ENCODE measurements around the gene FNIP2. TPM values are rescaled to one million over a fixed set of nuclear protein-coding genes. Genes with fewer than 3 reads are reported as not detected.
"Not testable (repeated sequence)": the region's sequence is repeated elsewhere in the genome, so short reads cannot be mapped to it uniquely, and the experiment has no call there.

Gene FNIP2
- total and polyA plus RNA-seq, 2 experiments from 2014 or later = 1.8 to 22.4 TPM

DNA sequence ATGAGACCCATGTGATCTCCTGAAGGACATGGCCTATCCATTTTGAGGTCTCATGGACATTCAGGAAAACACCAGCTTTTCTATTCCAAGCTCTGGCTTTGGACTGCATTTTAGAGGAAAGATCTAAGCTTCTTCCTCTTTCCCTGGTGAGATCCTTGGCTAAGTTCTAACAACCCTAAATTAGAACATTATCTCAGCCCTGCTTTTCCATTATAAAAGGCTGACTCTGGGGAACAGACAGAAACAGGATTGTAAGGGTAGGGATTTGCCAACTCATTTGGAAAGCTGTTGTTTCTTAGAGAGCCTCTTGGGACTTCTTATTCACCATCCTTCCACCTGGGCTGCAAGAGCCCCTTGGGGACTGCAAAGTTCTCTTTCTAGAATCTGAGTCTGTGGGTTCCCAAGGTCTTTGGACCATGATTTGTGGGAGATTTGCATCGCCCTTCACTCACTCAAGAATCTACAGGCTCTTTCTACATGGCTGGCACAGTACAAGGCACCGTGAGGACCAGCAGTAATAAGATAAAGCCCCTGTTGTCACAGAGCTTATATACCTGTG is 146.9 kb downstream of the FNIP2 start:
- H3K4me3 ChIP-seq = no peak overlapping the region
- no peak overlapping the region for H3K27ac ChIP-seq
- H3K4me2 ChIP-seq (ENCODE audit: unreplicated experiment) = no peak overlapping the region
- H2AFZ ChIP-seq = no peak overlapping the region
- TF ChIP-seq EZH2 (IDR thresholded peaks at IDR 0.05; ENCODE audit: insufficient read depth, poor library complexity, severe bottlenecking) (no peak), EZH2phosphoT487 (IDR thresholded peaks at IDR 0.05; ENCODE audit: insufficient read depth, low read depth) (no peak)
- H3K27me3 ChIP-seq (replicated peaks; ENCODE audit: insufficient read depth) = no peaks in the 10 kb centered on the region
- DNase-seq = no peak
- peaks cover 33% of the 10 kb centered on the region for H3K4me1 ChIP-seq (ENCODE audit: insufficient read depth)
- H3K9me2 ChIP-seq (ENCODE audit: insufficient read depth) = no peaks in the 10 kb centered on the region
- no peaks in the 10 kb centered on the region for H3K36me3 ChIP-seq (ENCODE audit: low read depth)
- no peaks in the 10 kb centered on the region for H3K79me2 ChIP-seq (ENCODE audit: insufficient read depth)
- in situ Hi-C loops (cut with MboI) = no loop called here
- H4K20me1 ChIP-seq (ENCODE audit: insufficient read depth) = no peaks in the 10 kb centered on the region
- no peaks in the 10 kb centered on the region for H3K9me3 ChIP-seq (ENCODE audit: low read depth)
- H3F3A ChIP-seq (ENCODE audit: insufficient read depth) = peaks cover 31% of the 10 kb centered on the region
- 97% methylated on average over 2 of the region's 2 CpGs for WGBS, 2 experiments (ENCODE audit: low coverage in 1 of 2, low lambda C conversion rate in 2 of 2, missing lambda C conversion rate in 2 of 2)
- no peak overlapping the region for H3K9ac ChIP-seq

DNA sequence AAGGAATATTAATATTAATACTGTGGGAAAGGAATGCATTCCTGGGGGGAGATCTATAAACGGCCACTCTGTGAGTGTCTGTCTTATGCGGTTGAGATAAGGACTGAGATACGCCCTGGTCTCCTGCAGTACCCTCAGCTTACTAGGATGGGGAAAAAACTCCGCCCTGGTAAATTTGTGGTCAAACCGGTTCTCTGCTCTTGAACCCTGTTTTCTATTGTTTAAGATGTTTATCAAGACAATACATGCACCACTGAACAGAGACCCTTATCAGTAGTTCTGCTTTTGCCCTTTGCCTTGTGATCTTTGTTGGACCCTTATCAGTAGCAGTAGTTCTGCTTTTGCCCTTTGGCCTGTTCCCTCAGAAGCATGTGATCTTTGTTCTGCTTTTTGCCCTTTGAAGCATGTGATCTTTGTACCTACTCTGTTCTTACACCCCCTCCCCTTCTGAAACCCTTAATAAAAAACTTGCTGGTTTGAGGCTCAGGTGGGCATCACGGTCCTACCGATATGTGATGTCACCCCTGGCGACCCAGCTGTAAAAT is 151.7 kb downstream of the FNIP2 start:
- H2AFZ ChIP-seq; in situ Hi-C loops (cut with MboI); H3K27me3 ChIP-seq (replicated peaks; ENCODE audit: insufficient read depth); H3K9me3 ChIP-seq (ENCODE audit: low read depth); H3K36me3 ChIP-seq (ENCODE audit: low read depth); H3F3A ChIP-seq (ENCODE audit: insufficient read depth); DNase-seq; H3K27ac ChIP-seq; H3K9me2 ChIP-seq (ENCODE audit: insufficient read depth); H4K20me1 ChIP-seq (ENCODE audit: insufficient read depth); H3K9ac ChIP-seq; H3K4me3 ChIP-seq; H3K4me2 ChIP-seq (ENCODE audit: unreplicated experiment); H3K79me2 ChIP-seq (ENCODE audit: insufficient read depth); H3K4me1 ChIP-seq (ENCODE audit: insufficient read depth): not testable (repeated sequence)
- WGBS, 2 experiments (ENCODE audit: low coverage in 1 of 2, low lambda C conversion rate in 2 of 2, missing lambda C conversion rate in 2 of 2) = 84 to 93% methylated on average over 8 of the region's 8 CpGs

DNA sequence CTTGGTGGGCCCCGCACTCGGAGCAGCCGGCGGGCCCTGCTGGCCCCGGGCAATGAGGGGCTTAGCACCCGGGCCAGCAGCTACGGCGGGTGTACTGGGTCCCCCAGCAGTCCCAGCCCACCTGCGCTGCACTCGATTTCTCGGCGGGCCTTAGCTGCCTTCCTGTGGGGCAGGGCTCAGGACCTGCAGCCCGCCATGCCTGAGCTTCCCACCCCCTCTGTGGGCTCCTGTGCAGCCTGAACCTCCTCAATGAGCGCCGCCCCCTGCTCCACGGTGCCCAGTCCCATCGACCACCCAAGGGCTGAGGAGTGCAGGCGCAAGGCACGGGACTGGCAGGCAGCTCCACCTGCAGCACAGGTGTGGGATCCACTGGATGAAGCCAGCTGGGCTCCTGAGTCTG is 158.9 kb downstream of the FNIP2 start:
- H3K9me2 ChIP-seq (ENCODE audit: insufficient read depth); H3F3A ChIP-seq (ENCODE audit: insufficient read depth); H3K27ac ChIP-seq; H3K27me3 ChIP-seq (replicated peaks; ENCODE audit: insufficient read depth); H3K79me2 ChIP-seq (ENCODE audit: insufficient read depth); H3K9ac ChIP-seq; H3K4me3 ChIP-seq; H3K4me2 ChIP-seq (ENCODE audit: unreplicated experiment); H4K20me1 ChIP-seq (ENCODE audit: insufficient read depth); DNase-seq; H3K9me3 ChIP-seq (ENCODE audit: low read depth); H2AFZ ChIP-seq; in situ Hi-C loops (cut with MboI); H3K36me3 ChIP-seq (ENCODE audit: low read depth); H3K4me1 ChIP-seq (ENCODE audit: insufficient read depth): not testable (repeated sequence)
- WGBS, 2 experiments (ENCODE audit: low coverage in 1 of 2, low lambda C conversion rate in 2 of 2, missing lambda C conversion rate in 2 of 2) = 91% methylated on average over 19 of the region's 19 CpGs

DNA sequence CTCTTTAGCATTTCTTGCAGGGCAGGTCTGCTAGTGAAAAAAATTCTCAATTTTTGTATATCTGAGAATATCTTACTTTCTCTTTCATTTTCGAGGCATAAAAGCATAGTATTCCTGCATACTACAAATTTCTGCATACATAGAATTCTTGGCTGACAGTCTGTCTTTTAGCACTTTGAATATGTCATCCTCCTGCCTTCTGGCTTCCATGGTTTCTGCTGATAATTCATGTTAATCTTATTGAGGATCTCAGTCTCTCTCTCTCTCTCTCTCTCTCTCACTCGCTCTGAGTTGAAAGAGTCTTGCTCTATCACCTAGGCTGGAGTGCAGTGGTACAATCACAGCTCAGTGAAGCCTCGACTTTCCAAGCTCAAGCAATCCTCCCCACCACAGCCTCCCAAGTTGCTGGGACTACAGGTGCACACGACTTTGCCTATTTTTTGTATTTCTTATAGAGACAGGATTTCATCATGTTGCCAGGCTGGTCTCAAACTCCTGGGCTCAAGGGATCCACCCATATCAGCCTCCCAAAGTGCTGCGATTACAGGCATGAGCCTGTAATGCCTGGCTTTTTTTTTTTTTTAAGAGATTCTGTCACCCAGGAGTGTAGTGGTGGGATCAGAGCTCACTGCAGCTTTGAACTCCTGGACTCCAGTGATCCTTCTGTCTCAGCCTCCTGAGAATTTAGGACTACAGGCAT is 161.3 kb downstream of the FNIP2 start:
- Histone ChIP-seq H4K20me1 (ENCODE audit: insufficient read depth) (no peaks in the 10 kb centered on the region), H3K27me3 (replicated peaks; ENCODE audit: insufficient read depth) (no peaks in the 10 kb centered on the region), H3K79me2 (ENCODE audit: insufficient read depth) (no peaks in the 10 kb centered on the region), H2AFZ (no peak overlapping the region), H3K4me1 (ENCODE audit: insufficient read depth) (no peaks in the 10 kb centered on the region), H3K9me2 (ENCODE audit: insufficient read depth) (no peaks in the 10 kb centered on the region), H3K4me2 (ENCODE audit: unreplicated experiment) (no peak overlapping the region), H3K36me3 (ENCODE audit: low read depth) (no peaks in the 10 kb centered on the region), H3K27ac (no peak overlapping the region), H3K9me3 (ENCODE audit: low read depth) (peaks cover 4% of the 10 kb centered on the region), H3K9ac (no peak overlapping the region), H3K4me3 (no peak overlapping the region), H3F3A (ENCODE audit: insufficient read depth) (peaks cover 3% of the 10 kb centered on the region; the same call in 1 of the 2 replicates)
- WGBS, 2 experiments (ENCODE audit: low coverage in 1 of 2, low lambda C conversion rate in 2 of 2, missing lambda C conversion rate in 2 of 2) = 68 to 69% methylated on average over 5 of the region's 5 CpGs
- in situ Hi-C loops (cut with MboI) = no loop called here
- no peak for DNase-seq
- no peak for TF ChIP-seq EZH2 (IDR thresholded peaks at IDR 0.05; ENCODE audit: insufficient read depth, poor library complexity, severe bottlenecking)
- TF ChIP-seq EZH2phosphoT487 (IDR thresholded peaks at IDR 0.05; ENCODE audit: insufficient read depth, low read depth) = no peak

DNA sequence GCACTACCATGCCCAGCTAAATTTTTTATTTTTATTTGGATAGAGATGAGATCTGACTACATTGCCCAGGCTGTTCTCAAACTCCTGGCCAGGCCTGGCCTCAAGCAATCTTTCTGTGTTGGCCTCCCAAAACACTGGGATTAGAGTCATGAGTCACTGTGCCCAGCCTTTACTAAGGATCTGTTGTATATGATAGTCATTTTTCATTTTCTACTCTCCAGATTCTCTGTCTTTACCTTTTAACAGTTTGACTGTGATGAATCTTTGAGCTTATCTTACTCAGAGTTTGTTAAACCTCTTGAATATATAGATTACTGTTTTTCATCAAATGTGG is 161.8 kb downstream of the FNIP2 start:
- in situ Hi-C loops (cut with MboI) = no loop called here
- no peaks in the 10 kb centered on the region for H3K4me1 ChIP-seq (ENCODE audit: insufficient read depth)
- no peak overlapping the region for H3K27ac ChIP-seq
- H3F3A ChIP-seq (ENCODE audit: insufficient read depth) = peaks cover 3% of the 10 kb centered on the region; the same call in 1 of the 2 replicates
- no peak overlapping the region for H3K4me3 ChIP-seq
- DNase-seq = peak; percentile 41
- H3K36me3 ChIP-seq (ENCODE audit: low read depth) = no peaks in the 10 kb centered on the region
- TF ChIP-seq EZH2phosphoT487 (IDR thresholded peaks at IDR 0.05; ENCODE audit: insufficient read depth, low read depth) (no peak), EZH2 (IDR thresholded peaks at IDR 0.05; ENCODE audit: insufficient read depth, poor library complexity, severe bottlenecking) (no peak)
- H3K9me2 ChIP-seq (ENCODE audit: insufficient read depth) = no peaks in the 10 kb centered on the region
- no peaks in the 10 kb centered on the region for H3K27me3 ChIP-seq (replicated peaks; ENCODE audit: insufficient read depth)
- H3K4me2 ChIP-seq (ENCODE audit: unreplicated experiment) = no peak overlapping the region
- peaks cover 4% of the 10 kb centered on the region for H3K9me3 ChIP-seq (ENCODE audit: low read depth)
- H4K20me1 ChIP-seq (ENCODE audit: insufficient read depth) = no peaks in the 10 kb centered on the region
- H3K9ac ChIP-seq = no peak overlapping the region
- H3K79me2 ChIP-seq (ENCODE audit: insufficient read depth) = no peaks in the 10 kb centered on the region
- no peak overlapping the region for H2AFZ ChIP-seq
